Astrocyte (in vitro differentiated cells and primary cell): Measurements from ENCODE around the gene NCOA3. TPM values are rescaled to one million over a fixed set of nuclear protein-coding genes. Genes with fewer than 3 reads are reported as not detected.
A peak's percentile ranks its signal among the peaks of the same experiment; 100 is the strongest.

Experiments
- DNase-seq: peaks from one replicate; pipeline ENCODE4 v3.0.0-alpha.2; 2010; ENCODE audit warnings: low read depth
- FAIRE-seq: peaks from 2 replicates; lab custom pipeline; 2011; peaks lifted over from hg19 to GRCh38; lab: Jason Lieb, UNC
- H2AFZ ChIP-seq: 2 replicates; pipeline ENCODE4 v1.6.0; 2012; ENCODE audit warnings: low read depth, low read length, inconsistent platforms
- H3K27ac ChIP-seq: 2 replicates; pipeline ENCODE4 v1.5.1; 2011; ENCODE audit warnings: low read depth, low read length, inconsistent platforms
- H3K27me3 ChIP-seq: 2 replicates; pipeline ENCODE4 v1.6.0; 2011; ENCODE audit warnings: low read length, inconsistent platforms; ENCODE audit not compliant: insufficient read depth
- H3K36me3 ChIP-seq: 2 replicates; pipeline ENCODE4 v1.5.1; 2011; ENCODE audit warnings: low read length, inconsistent platforms; ENCODE audit not compliant: insufficient read depth
- H3K4me1 ChIP-seq: 2 replicates; pipeline ENCODE4 v1.5.1; 2011; ENCODE audit warnings: low read length, inconsistent platforms; ENCODE audit not compliant: insufficient read depth
- H3K4me2 ChIP-seq: 2 replicates; pipeline ENCODE4 v1.6.0; 2012; ENCODE audit warnings: low read length, inconsistent platforms
- H3K4me3 ChIP-seq: 2 replicates; pipeline ENCODE4 v1.5.1; 2011; ENCODE audit warnings: low read depth, mild to moderate bottlenecking, low read length, inconsistent platforms; ENCODE audit not compliant: insufficient read depth
- H3K79me2 ChIP-seq: 2 replicates; pipeline ENCODE4 v1.6.0; 2012; ENCODE audit warnings: mild to moderate bottlenecking, low read length, inconsistent platforms; ENCODE audit not compliant: insufficient read depth
- H3K9ac ChIP-seq: 2 replicates; pipeline ENCODE4 v1.6.0; 2012; ENCODE audit warnings: mild to moderate bottlenecking, low read length, inconsistent platforms
- H3K9me3 ChIP-seq: 2 replicates; pipeline ENCODE4 v1.5.1; 2012; ENCODE audit warnings: low read depth, mild to moderate bottlenecking, low read length, inconsistent platforms; ENCODE audit not compliant: insufficient read depth
- H4K20me1 ChIP-seq: 2 replicates; pipeline ENCODE4 v1.6.0; 2012; ENCODE audit warnings: low read length, inconsistent platforms; ENCODE audit not compliant: insufficient read depth
- H3K27ac Mint-ChIP-seq: one replicate; pipeline ENCODE4 v1.8.0; 2021; ENCODE audit warnings: mild to moderate bottlenecking, mixed read lengths; ENCODE audit not compliant: unreplicated experiment
- H3K27me3 Mint-ChIP-seq: one replicate; pipeline ENCODE4 v1.8.0; 2021; ENCODE audit warnings: low read depth, mixed read lengths; ENCODE audit not compliant: unreplicated experiment
- H3K36me3 Mint-ChIP-seq: one replicate; pipeline ENCODE4 v1.8.0; 2021; ENCODE audit warnings: low read depth, mixed read lengths; ENCODE audit not compliant: unreplicated experiment
- H3K4me1 Mint-ChIP-seq: one replicate; pipeline ENCODE4 v1.8.0; 2021; ENCODE audit warnings: low read depth, mixed read lengths; ENCODE audit not compliant: unreplicated experiment
- H3K4me3 Mint-ChIP-seq: one replicate; pipeline ENCODE4 v1.8.0; 2021; ENCODE audit warnings: mild to moderate bottlenecking, moderate library complexity, mixed read lengths; ENCODE audit not compliant: unreplicated experiment
- H3K9me3 Mint-ChIP-seq: one replicate; pipeline ENCODE4 v1.8.0; 2021; ENCODE audit warnings: mild to moderate bottlenecking, mixed read lengths; ENCODE audit not compliant: unreplicated experiment
- CTCF ChIP-seq: IDR thresholded peaks from 2 replicates; pipeline ENCODE4 v1.5.1; 2011; ENCODE audit warnings: low read depth, mild to moderate bottlenecking, inconsistent platforms, low read length, moderate library complexity; ENCODE audit not compliant: insufficient read depth
- EZH2 ChIP-seq: IDR thresholded peaks from 2 replicates; pipeline ENCODE4 v1.6.1; 2012; ENCODE audit warnings: mild to moderate bottlenecking, low read length, inconsistent platforms; ENCODE audit not compliant: insufficient read depth
- total RNA-seq: library from RNA; stranded (reverse); gene quantifications from 2 replicates; pipeline ENCODE4 v1.2.1, GENCODE V29; 2021

The NCOA3 gene
- total RNA-seq, 1 donor from 2014 or later, result 30.5 TPM

- Mint-ChIP-seq H3K36me3 (peaks cover 5% of the 10 kb centered on the region), H3K4me3 (no peak overlapping the region), H3K9me3 (peaks cover 1% of the 10 kb centered on the region), H3K27ac (no peak overlapping the region), H3K27me3 (no peaks in the 10 kb centered on the region), H3K4me1 (peaks cover 13% of the 10 kb centered on the region)
- Histone ChIP-seq H3K4me2 (no peak overlapping the region), H3K36me3 (no peaks in the 10 kb centered on the region), H3K79me2 (peaks cover 66% of the 10 kb centered on the region), H3K9ac (no peak overlapping the region), H2AFZ (no peak overlapping the region), H3K4me1 (peaks cover 15% of the 10 kb centered on the region), H3K9me3 (no peaks in the 10 kb centered on the region), H4K20me1 (peaks cover 73% of the 10 kb centered on the region), H3K4me3 (no peak overlapping the region), H3K27ac (no peak overlapping the region), H3K27me3 (no peaks in the 10 kb centered on the region)
- no peak for FAIRE-seq
- no peak for DNase-seq
- TF ChIP-seq EZH2, result no peak
- no peak for TF ChIP-seq CTCF
Measured at GRCh38 chr20:47566269-47566668, 64.6 kb downstream of the NCOA3 start.

DNA sequence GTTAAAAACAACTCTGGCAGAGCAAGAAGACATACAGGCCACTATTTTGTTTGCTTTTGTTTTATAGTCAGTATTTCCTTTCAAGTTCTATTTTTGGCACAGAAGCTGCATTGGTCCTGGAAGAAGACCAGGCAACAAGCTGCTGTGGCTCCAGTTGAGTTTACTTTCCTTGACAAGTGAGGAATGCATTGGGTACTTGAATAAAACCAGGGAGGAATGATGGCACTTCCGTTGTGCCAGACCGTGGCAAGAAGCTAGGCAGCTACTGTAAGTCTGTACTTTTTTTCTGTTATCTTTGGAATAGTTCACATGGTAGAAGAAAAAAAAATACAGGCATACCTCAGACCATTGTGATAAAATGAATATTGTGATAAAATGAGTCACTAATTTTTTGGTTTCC is 66.3 kb downstream of the NCOA3 start:
- no peaks in the 10 kb centered on the region for H3K27me3 Mint-ChIP-seq
- FAIRE-seq (peak; percentile 20), DNase-seq (peak; percentile 99)
- H3K36me3 ChIP-seq, result no peaks in the 10 kb centered on the region
- no peaks in the 10 kb centered on the region for H3K27me3 ChIP-seq
- peak overlapping the region; percentile 59 for H3K27ac ChIP-seq
- peaks cover 14% of the 10 kb centered on the region for H3K9me3 Mint-ChIP-seq
- H3K9ac ChIP-seq, result no peak overlapping the region
- no peak overlapping the region for H3K4me3 ChIP-seq
- H4K20me1 ChIP-seq, result peaks cover 58% of the 10 kb centered on the region
- no peak overlapping the region for H3K4me3 Mint-ChIP-seq
- no peak for TF ChIP-seq EZH2
- no peaks in the 10 kb centered on the region for H3K9me3 ChIP-seq
- H3K79me2 ChIP-seq, result peaks cover 57% of the 10 kb centered on the region
- peaks cover 15% of the 10 kb centered on the region for H3K36me3 Mint-ChIP-seq
- peaks cover 15% of the 10 kb centered on the region for H3K4me1 ChIP-seq
- peaks cover 8% of the 10 kb centered on the region for H3K4me1 Mint-ChIP-seq
- H3K4me2 ChIP-seq, result peak overlapping the region; percentile 4
- no peak overlapping the region for H3K27ac Mint-ChIP-seq
- H2AFZ ChIP-seq, result no peak overlapping the region

GRCh38 chr20:47568837-47569410 is 67.2 kb downstream of the NCOA3 start:
- peak overlapping the region; percentile 50 for H3K27ac ChIP-seq
- Mint-ChIP-seq H3K4me3 (no peak overlapping the region), H3K27ac (no peak overlapping the region), H3K36me3 (peaks cover 15% of the 10 kb centered on the region), H3K4me1 (peaks cover 8% of the 10 kb centered on the region), H3K9me3 (peaks cover 14% of the 10 kb centered on the region), H3K27me3 (no peaks in the 10 kb centered on the region)
- FAIRE-seq (no peak), DNase-seq (no peak)
- no peak for TF ChIP-seq EZH2
- no peak for TF ChIP-seq CTCF
- H2AFZ ChIP-seq, result no peak overlapping the region
- H3K4me2 ChIP-seq, result peak overlapping the region; percentile 4
- H3K27me3 ChIP-seq, result no peaks in the 10 kb centered on the region
- no peak overlapping the region for H3K4me3 ChIP-seq
- peaks cover 15% of the 10 kb centered on the region for H3K4me1 ChIP-seq
- H3K79me2 ChIP-seq, result peaks cover 54% of the 10 kb centered on the region
- H3K9me3 ChIP-seq, result no peaks in the 10 kb centered on the region
- no peaks in the 10 kb centered on the region for H3K36me3 ChIP-seq
- H3K9ac ChIP-seq, result no peak overlapping the region
- peaks cover 55% of the 10 kb centered on the region for H4K20me1 ChIP-seq
